Measurements from ENCODE around the gene ITPRID2. TPM values are rescaled to one million over a fixed set of nuclear protein-coding genes. Genes with fewer than 3 reads are reported as not detected.

Gene ITPRID2
- total RNA-seq, 3 donors from 2014 or later = 184 to 381 (median 299) TPM

DNA sequence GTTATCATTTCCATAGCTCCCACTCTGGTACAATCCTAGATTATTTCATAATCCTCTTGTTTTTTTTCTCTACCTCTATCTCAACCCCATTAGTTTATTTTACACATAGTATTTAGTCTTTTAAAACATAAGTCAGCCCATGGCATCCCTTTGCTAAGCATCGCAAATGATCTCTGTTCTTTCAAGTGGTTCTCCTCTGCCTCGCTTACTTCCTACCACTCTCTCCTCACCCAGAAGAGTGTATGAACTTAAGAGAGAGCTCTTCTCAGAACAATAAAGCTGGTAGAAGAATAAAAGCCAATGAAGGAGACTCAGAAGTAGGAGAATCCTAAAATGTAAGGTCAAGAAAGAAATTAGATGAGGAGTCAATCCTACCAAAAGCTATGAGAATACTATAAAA lies 12.2 kb upstream of the ITPRID2 start:
- H3K36me3 ChIP-seq (ENCODE audit: low read depth) = no peaks in the 10 kb centered on the region
- DNase-seq = no peak
- H3K4me3 ChIP-seq = no peak overlapping the region
- no peak for ATAC-seq
- H3K9me3 ChIP-seq = no peaks in the 10 kb centered on the region
- intact Hi-C loops (cut with DNase I, micrococcal nuclease) = no loop called here
- TF ChIP-seq, protein P1, sequence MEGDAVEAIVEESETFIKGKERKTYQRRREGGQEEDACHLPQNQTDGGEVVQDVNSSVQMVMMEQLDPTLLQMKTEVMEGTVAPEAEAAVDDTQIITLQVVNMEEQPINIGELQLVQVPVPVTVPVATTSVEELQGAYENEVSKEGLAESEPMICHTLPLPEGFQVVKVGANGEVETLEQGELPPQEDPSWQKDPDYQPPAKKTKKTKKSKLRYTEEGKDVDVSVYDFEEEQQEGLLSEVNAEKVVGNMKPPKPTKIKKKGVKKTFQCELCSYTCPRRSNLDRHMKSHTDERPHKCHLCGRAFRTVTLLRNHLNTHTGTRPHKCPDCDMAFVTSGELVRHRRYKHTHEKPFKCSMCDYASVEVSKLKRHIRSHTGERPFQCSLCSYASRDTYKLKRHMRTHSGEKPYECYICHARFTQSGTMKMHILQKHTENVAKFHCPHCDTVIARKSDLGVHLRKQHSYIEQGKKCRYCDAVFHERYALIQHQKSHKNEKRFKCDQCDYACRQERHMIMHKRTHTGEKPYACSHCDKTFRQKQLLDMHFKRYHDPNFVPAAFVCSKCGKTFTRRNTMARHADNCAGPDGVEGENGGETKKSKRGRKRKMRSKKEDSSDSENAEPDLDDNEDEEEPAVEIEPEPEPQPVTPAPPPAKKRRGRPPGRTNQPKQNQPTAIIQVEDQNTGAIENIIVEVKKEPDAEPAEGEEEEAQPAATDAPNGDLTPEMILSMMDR (IDR thresholded peaks at IDR 0.05) = no peak
- peaks cover 6% of the 10 kb centered on the region for H3K4me1 ChIP-seq (ENCODE audit: low read depth)

DNA sequence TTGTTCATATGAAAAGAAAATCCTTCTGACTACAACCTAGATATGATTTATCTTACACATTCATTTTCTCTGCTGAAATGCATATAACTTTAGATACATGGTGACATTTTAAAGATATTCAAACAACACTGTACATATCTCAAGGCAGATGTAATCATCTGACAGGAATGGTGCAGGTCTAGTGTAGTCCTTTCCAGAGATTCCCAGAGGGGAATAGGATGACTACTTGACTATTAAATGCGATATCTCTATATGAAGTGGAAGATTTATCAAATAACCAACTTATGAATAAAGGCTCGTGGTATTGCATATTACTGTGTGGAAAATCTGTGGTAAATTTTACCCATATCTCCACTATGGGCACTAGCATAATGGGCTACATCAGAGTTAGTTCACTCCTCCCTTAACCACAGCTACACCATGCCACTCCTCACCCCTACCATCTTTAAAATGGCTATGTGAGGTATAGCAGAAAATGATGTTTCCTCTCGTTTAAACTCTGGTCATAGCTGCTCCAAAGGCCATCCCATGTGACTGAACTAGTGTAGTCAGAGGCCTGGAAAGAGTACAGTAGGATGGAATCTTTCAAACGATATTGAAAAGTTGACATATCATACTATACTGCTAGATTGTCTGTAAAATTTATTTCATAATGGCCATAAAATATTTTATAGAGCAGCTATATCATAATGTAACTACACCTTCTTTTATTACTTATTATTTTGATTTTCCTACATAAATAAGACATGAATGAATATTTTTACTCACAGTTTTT lies 9.1 kb upstream of the ITPRID2 start:
- intact Hi-C loops (cut with DNase I, micrococcal nuclease) = no loop called here
- ATAC-seq = peak; percentile 72

DNA sequence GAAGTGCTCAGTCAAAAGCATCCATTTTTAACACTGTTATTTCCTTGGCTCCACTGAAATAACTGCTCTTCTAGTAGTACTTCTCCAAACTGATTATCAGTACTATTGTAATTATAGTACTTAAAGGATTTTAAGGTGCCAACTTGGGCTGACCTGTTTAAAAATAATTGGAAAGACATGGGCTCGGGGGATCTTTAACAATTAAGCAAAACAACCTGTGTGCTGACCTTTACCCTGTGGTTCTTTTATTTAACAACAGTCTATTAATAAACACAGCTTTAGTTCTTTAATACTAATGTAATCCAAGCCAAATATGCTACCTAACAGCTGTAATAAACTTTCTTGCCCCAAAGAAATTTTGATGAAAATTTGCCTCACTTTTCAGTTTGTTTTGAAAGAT lies 6.9 kb upstream of the ITPRID2 start:
- ATAC-seq = no peak
- H3K9me3 ChIP-seq = no peaks in the 10 kb centered on the region

More for the DNA sequence above, 9.1 kb upstream of the ITPRID2 start:
- H3K36me3 ChIP-seq (ENCODE audit: low read depth) = no peaks in the 10 kb centered on the region
- peaks cover 4% of the 10 kb centered on the region for H3K4me1 ChIP-seq (ENCODE audit: low read depth)
- DNase-seq = no peak
- no peak overlapping the region for H3K4me3 ChIP-seq
- H3K9me3 ChIP-seq = no peaks in the 10 kb centered on the region
- TF ChIP-seq, protein P1 (IDR thresholded peaks at IDR 0.05) = no peak

DNA sequence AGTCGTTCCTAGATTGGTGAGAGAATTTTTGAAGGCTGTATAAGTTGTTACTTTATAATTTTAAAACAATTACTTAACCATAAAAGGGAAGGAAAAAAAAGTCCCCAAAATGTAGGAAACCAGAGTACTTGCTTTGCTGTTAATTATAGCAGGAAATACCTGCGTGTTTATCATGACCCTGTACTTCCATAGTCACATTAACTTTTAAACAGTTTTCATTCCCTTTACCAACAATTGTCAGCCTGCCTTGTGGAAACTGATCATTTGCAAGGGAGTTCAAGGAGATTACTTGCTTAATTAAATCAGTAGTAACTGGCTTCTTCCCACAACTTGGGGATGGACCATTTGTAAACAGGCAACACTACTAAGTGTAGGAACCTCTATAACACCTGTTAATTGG lies 6.4 kb upstream of the ITPRID2 start:
- no peak for DNase-seq
- intact Hi-C loops (cut with DNase I, micrococcal nuclease) = no loop called here
- TF ChIP-seq, protein P1 (IDR thresholded peaks at IDR 0.05) = no peak

More for the DNA sequence above, 6.9 kb upstream of the ITPRID2 start:
- Histone ChIP-seq H3K4me1 (ENCODE audit: low read depth) (no peaks in the 10 kb centered on the region), H3K36me3 (ENCODE audit: low read depth) (no peaks in the 10 kb centered on the region), H3K4me3 (no peak overlapping the region)
- TF ChIP-seq, protein P1 (IDR thresholded peaks at IDR 0.05) = no peak
- intact Hi-C loops (cut with DNase I, micrococcal nuclease) = no loop called here
- DNase-seq = no peak

DNA sequence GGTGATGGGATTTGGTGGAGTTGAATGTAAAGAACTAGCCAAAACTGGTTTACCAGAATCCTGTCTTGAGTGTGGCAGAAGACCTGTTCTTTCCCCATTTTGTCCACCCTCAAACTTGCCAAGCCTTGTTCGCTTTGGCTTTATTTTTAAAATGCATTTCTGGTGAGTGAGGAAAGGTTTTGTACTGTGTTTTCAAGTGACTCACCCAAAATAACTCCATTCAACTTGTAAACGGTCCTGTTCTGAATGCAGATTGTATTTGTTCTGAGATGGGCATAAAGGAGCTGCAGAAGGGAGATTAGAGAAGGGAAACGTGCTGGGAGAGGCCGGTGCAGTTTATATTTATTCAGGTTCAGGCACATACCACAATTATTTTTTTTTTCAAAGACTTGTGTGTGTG lies 5.3 kb upstream of the ITPRID2 start:
- no peak for DNase-seq
- intact Hi-C loops (cut with DNase I, micrococcal nuclease) = no loop called here
- TF ChIP-seq, protein P1 (IDR thresholded peaks at IDR 0.05) = no peak
- no peaks in the 10 kb centered on the region for H3K4me1 ChIP-seq (ENCODE audit: low read depth)
- H3K4me3 ChIP-seq = no peak overlapping the region
- ATAC-seq = no peak
- H3K9me3 ChIP-seq = no peaks in the 10 kb centered on the region
- no peaks in the 10 kb centered on the region for H3K36me3 ChIP-seq (ENCODE audit: low read depth)

More for the DNA sequence above, 6.4 kb upstream of the ITPRID2 start:
- H3K36me3 ChIP-seq (ENCODE audit: low read depth) = no peaks in the 10 kb centered on the region
- H3K9me3 ChIP-seq = no peaks in the 10 kb centered on the region
- H3K4me1 ChIP-seq (ENCODE audit: low read depth) = no peaks in the 10 kb centered on the region
- ATAC-seq = no peak
- H3K4me3 ChIP-seq = no peak overlapping the region

All from mucosa of descending colon (tissue), 3 donors.